HCT116 (cell line): ENCODE data around the gene TMEM182. TPM values are rescaled to one million over a fixed set of nuclear protein-coding genes. Genes with fewer than 3 reads are reported as not detected.

Experiments
- ATAC-seq: fragments of 200-7000 bp; cut with Tn5 transposase; 2 replicates; pipeline ENCODE4 v1.9.1; 2020; ENCODE audit warnings: mild to moderate bottlenecking, moderate library complexity
- BruUV-seq: library from RNA; stranded (reverse); fragments of 400-500 nt; replicated peaks from 2 replicates; lab custom pipeline; 2021; lab: Mats Ljungman, UMichigan
- CTCF ChIA-PET: fragments of 300-600 bp; sonication (Branson Sonifier 250); formaldehyde crosslinking; loops from one replicate; lab custom pipeline; 2021; ENCODE audit warnings: antibody characterized with exemption; lab: Charles Lee
- POLR2A ChIA-PET: fragments of 300-600, 350-600 bp; sonication (Branson Sonifier 250); formaldehyde crosslinking; loops from one replicate; lab custom pipeline; 2021; ENCODE audit warnings: antibody characterized with exemption; lab: Charles Lee
- RAD21 ChIA-PET, 2 experiments: fragments of 300-600 bp; sonication (Branson Sonifier 250); formaldehyde crosslinking; loops; one replicate each; lab custom pipeline; 2023; ENCODE audit warnings: low total read pairs in 2 of 2; ENCODE audit not compliant: uncharacterized antibody in 2 of 2, unreplicated experiment in 2 of 2, low non-redundant PET in 1 of 2; lab: Charles Lee
- DNase-seq: peaks from one replicate; pipeline ENCODE4 v3.0.0-alpha.2; 2010; ENCODE audit warnings: low read depth, low spot score
- H2AFZ ChIP-seq: fragments of 200-600 bp; shearing (Covaris generic), sonication (generic); 2 replicates; pipeline ENCODE4 v1.6.1; 2017; ENCODE audit warnings: low read depth, mixed run types, mixed read lengths, antibody characterized with exemption, low read length; ENCODE audit not compliant: poor library complexity, severe bottlenecking
- H3K27ac ChIP-seq: 2 replicates; pipeline ENCODE4 v1.5.1; 2012; ENCODE audit warnings: low read depth, low read length
- H3K27me3 ChIP-seq: fragments of 200-600 bp; sonication (generic); 2 replicates; pipeline ENCODE4 v1.6.1; 2016; ENCODE audit warnings: mixed run types, low read length, mixed read lengths; ENCODE audit not compliant: insufficient read depth
- H3K36me3 ChIP-seq, 2 experiments: fragments of 200-500 bp in 1 of 2; fragments of 200-600 bp in 1 of 2; sonication (Bioruptor generic) in 1 of 2; sonication (generic) in 1 of 2; 2 replicates each; pipeline versions ENCODE4 v1.5.1 to v1.6.1; 2014 to 2016; ENCODE audit warnings: low read length in 2 of 2, inconsistent platforms in 1 of 2, mixed read lengths in 1 of 2, mixed run types in 1 of 2; ENCODE audit not compliant: insufficient read depth in 2 of 2, control insufficient read depth in 1 of 2
- H3K4me1 ChIP-seq, 2 experiments: fragments of 200-600 bp in 1 of 2; sonication (generic) in 1 of 2; 2 replicates each; pipeline versions ENCODE4 v1.5.1 to v1.6.1; 2012 to 2017; ENCODE audit warnings: low read length in 2 of 2, inconsistent platforms in 1 of 2, mild to moderate bottlenecking in 1 of 2, mixed read lengths in 1 of 2, mixed run types in 1 of 2, moderate library complexity in 1 of 2; ENCODE audit not compliant: insufficient read depth in 2 of 2, control insufficient read depth in 1 of 2
- H3K4me2 ChIP-seq: fragments of 200-600 bp; sonication (generic); 2 replicates; pipeline ENCODE4 v1.6.1; 2017; ENCODE audit warnings: mixed run types, low read length, mixed read lengths
- H3K4me3 ChIP-seq, 2 experiments: fragments of 200-600 bp in 1 of 2; sonication (generic) in 1 of 2; replicated peaks in 1 of 2; 2 replicates each; pipeline ENCODE4 v1.5.1; 2011 to 2016; ENCODE audit warnings: low read length in 2 of 2, control low read depth in 1 of 2, low read depth in 1 of 2, mild to moderate bottlenecking in 1 of 2, mixed read lengths in 1 of 2, mixed run types in 1 of 2
- H3K79me2 ChIP-seq: fragments of 200-600 bp; sonication (generic); 2 replicates; pipeline ENCODE4 v1.6.1; 2017; ENCODE audit warnings: mild to moderate bottlenecking, mixed run types, low read length, moderate library complexity, mixed read lengths; ENCODE audit not compliant: insufficient read depth
- H3K9ac ChIP-seq: fragments of 200-600 bp; sonication (generic); 2 replicates; pipeline ENCODE4 v1.6.1; 2016; ENCODE audit warnings: low read length, mixed read lengths
- H3K9me2 ChIP-seq: fragments of 200-600 bp; sonication (generic), shearing (Covaris generic); 2 replicates; pipeline ENCODE4 v1.6.1; 2017; ENCODE audit warnings: mixed run types, mild to moderate bottlenecking, moderate library complexity; ENCODE audit not compliant: insufficient read depth
- H3K9me3 ChIP-seq, 2 experiments: fragments of 200-500 bp in 1 of 2; fragments of 200-600 bp in 1 of 2; sonication (Bioruptor generic) in 1 of 2; sonication (generic) in 1 of 2; 2 replicates each; pipeline ENCODE4 v1.6.1; 2014 to 2017; ENCODE audit warnings: low read length in 2 of 2, mixed read lengths in 2 of 2, inconsistent platforms in 1 of 2, low read depth in 1 of 2, mild to moderate bottlenecking in 1 of 2, mixed run types in 1 of 2, moderate library complexity in 1 of 2; ENCODE audit not compliant: control insufficient read depth in 1 of 2, insufficient read depth in 1 of 2
- H4K20me1 ChIP-seq: fragments of 200-600 bp; sonication (generic), shearing (Covaris generic); 2 replicates; pipeline ENCODE4 v1.6.1; 2017; ENCODE audit warnings: mixed run types, mild to moderate bottlenecking, moderate library complexity; ENCODE audit not compliant: insufficient read depth
- CEBPB ChIP-seq: IDR thresholded peaks from 2 replicates; pipeline ENCODE4 v1.6.1; 2012; ENCODE audit warnings: low read depth
- EZH2 ChIP-seq: fragments of 200-600 bp; sonication (generic); IDR thresholded peaks from 2 replicates; pipeline ENCODE4 v1.6.1; 2017; ENCODE audit warnings: antibody characterized with exemption, mixed run types
- EZH2phosphoT487 ChIP-seq: fragments of 200-600 bp; IDR thresholded peaks from 2 replicates; pipeline ENCODE4 v1.6.1; 2018; ENCODE audit warnings: antibody characterized with exemption, borderline replicate concordance
- JUND ChIP-seq: IDR thresholded peaks from 2 replicates; pipeline ENCODE4 v1.6.1; 2012
- POLR2A ChIP-seq: IDR thresholded peaks from 2 replicates; pipeline ENCODE4 v1.7.0; 2011; ENCODE audit warnings: borderline replicate concordance; ENCODE audit not compliant: insufficient read depth, insufficient read length; ENCODE audit errors: extremely low read depth
- POLR2AphosphoS5 ChIP-seq: IDR thresholded peaks from 2 replicates; pipeline ENCODE4 v1.6.1; 2011; ENCODE audit warnings: mild to moderate bottlenecking, low read depth, low read length, moderate library complexity
- RAD21 ChIP-seq: IDR thresholded peaks from 2 replicates; pipeline ENCODE4 v1.6.1; 2012; ENCODE audit warnings: low read depth, mild to moderate bottlenecking
- SP1 ChIP-seq: IDR thresholded peaks from 2 replicates; pipeline ENCODE4 v1.6.1; 2012; ENCODE audit warnings: low read depth
- YY1 ChIP-seq: IDR thresholded peaks from 2 replicates; pipeline ENCODE4 v1.6.1; 2011; ENCODE audit warnings: low read length, low read depth, moderate library complexity, mild to moderate bottlenecking; ENCODE audit not compliant: insufficient replicate concordance; ENCODE audit errors: extremely low read depth
- ZFX ChIP-seq: fragments of 450-650 bp; IDR thresholded peaks from 2 replicates; pipeline ENCODE4 v1.6.1; 2017
- ZNF274 ChIP-seq: fragments of 200-500 bp; sonication (Bioruptor generic); IDR thresholded peaks from 2 replicates; pipeline ENCODE4 v1.6.1; 2014; ENCODE audit warnings: mild to moderate bottlenecking, low read depth, low read length, inconsistent platforms
- intact Hi-C: fragments of 100-400 bp; cut with micrococcal nuclease; formaldehyde crosslinking; loops from 2 replicates; pipeline ENCODE4 v1.10.0; 2022
- total RNA-seq: library from RNA; stranded (reverse); gene quantifications from one replicate; pipeline ENCODE4 v1.2.1, GENCODE V29; 2021; ENCODE audit not compliant: unreplicated experiment
- TF ChIP-seq, protein P1 (sequence below): IDR thresholded peaks from 2 replicates; pipeline ENCODE4 v1.6.1; 2012; ENCODE audit warnings: low read depth

TMEM182 gene
- total RNA-seq, 1 experiment from 2014 or later: 8.4 TPM

DNA sequence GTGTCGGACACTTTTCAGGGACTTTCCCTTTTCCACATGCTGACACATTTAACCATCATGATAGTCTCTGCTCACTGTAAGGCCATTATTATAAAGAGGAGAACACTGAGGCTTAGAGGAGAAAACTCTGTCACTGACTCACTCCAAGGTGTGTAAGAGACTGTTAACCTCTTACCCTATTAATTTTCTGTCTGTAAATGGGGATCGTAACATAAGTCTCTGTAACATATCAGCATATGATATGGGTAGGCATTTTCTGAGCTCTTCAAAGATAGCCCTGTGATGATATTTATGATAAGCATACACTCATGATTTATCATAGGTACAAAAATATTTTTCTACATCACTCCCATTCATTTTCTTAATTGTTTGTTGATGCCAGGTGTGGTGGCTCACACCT lies 36.4 kb downstream of the TMEM182 start:
- H3K4me2 ChIP-seq: no peak overlapping the region
- ChIA-PET CTCF (no interaction called here), POLR2A (no interaction called here), RAD21 (no interaction called here)
- no peak for DNase-seq
- no peak overlapping the region for H3K27ac ChIP-seq
- no peak for ATAC-seq
- H3K27me3 ChIP-seq: no peaks in the 10 kb centered on the region
- H3K4me3 ChIP-seq: no peak overlapping the region
- no peaks in the 10 kb centered on the region for H3K9me2 ChIP-seq
- H3K36me3 ChIP-seq: no peaks in the 10 kb centered on the region; a peak in 1 of 4 replicates
- TF ChIP-seq POLR2A (no peak), YY1 (no peak), JUND (no peak), CEBPB (no peak), SP1 (no peak), POLR2AphosphoS5 (no peak), EZH2 (no peak), RAD21 (no peak), ZFX (no peak), ZNF274 (no peak), EZH2phosphoT487 (no peak)
- TF ChIP-seq, protein P1, sequence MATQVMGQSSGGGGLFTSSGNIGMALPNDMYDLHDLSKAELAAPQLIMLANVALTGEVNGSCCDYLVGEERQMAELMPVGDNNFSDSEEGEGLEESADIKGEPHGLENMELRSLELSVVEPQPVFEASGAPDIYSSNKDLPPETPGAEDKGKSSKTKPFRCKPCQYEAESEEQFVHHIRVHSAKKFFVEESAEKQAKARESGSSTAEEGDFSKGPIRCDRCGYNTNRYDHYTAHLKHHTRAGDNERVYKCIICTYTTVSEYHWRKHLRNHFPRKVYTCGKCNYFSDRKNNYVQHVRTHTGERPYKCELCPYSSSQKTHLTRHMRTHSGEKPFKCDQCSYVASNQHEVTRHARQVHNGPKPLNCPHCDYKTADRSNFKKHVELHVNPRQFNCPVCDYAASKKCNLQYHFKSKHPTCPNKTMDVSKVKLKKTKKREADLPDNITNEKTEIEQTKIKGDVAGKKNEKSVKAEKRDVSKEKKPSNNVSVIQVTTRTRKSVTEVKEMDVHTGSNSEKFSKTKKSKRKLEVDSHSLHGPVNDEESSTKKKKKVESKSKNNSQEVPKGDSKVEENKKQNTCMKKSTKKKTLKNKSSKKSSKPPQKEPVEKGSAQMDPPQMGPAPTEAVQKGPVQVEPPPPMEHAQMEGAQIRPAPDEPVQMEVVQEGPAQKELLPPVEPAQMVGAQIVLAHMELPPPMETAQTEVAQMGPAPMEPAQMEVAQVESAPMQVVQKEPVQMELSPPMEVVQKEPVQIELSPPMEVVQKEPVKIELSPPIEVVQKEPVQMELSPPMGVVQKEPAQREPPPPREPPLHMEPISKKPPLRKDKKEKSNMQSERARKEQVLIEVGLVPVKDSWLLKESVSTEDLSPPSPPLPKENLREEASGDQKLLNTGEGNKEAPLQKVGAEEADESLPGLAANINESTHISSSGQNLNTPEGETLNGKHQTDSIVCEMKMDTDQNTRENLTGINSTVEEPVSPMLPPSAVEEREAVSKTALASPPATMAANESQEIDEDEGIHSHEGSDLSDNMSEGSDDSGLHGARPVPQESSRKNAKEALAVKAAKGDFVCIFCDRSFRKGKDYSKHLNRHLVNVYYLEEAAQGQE: no peak
- H3K4me1 ChIP-seq: no peaks in the 10 kb centered on the region
- H4K20me1 ChIP-seq: no peaks in the 10 kb centered on the region
- no peaks in the 10 kb centered on the region for H3K79me2 ChIP-seq
- no peak overlapping the region for H3K9ac ChIP-seq
- H3K9me3 ChIP-seq: peaks cover 9 to 18% of the 10 kb centered on the region in 2 experiments; a peak in 2 of 4 replicates
- intact Hi-C loops: no loop called here
- no peak overlapping the region for H2AFZ ChIP-seq
- BruUV-seq: no TSS peak
